ENCODE results near the gene NFIB.

The NFIB gene

GRCh38 chr9:14313951-14314423 lies at the start of gene NFIB:
Gene NFIB, minus strand, starts transcription at chr9:14314141. Its CDS starts 630 bp downstream, at chr9:14313511.
- DNase-seq (ENCODE audit: low read depth): no peak

DNA sequence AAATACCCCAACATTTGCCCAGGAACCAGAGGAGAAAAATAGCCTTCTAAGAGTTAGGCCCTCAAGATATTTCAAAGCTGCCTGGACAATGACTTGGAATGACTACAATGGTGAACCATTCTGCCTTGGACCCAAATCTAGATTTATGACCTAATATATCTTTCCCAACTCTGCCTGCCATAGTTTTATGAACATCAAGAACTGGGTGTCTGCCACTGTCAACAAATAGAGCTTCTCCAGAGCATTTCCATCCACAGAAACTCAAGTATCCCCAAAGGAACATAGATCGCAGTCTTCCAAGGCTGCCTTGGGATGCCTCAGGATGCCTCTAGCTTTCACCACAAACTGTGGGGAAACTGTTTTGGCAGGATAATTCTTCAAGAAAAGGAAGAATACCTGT lies 48.2 kb upstream of the NFIB start:
- DNase-seq (ENCODE audit: low read depth): no peak

GRCh38 chr9:14361074-14361473 lies 47.1 kb upstream of the NFIB start:
- DNase-seq (ENCODE audit: low read depth): no peak

- no peak for DNase-seq (ENCODE audit: low read depth)
Observed at GRCh38 chr9:14358523-14358922, 44.6 kb upstream of the NFIB start.

DNA sequence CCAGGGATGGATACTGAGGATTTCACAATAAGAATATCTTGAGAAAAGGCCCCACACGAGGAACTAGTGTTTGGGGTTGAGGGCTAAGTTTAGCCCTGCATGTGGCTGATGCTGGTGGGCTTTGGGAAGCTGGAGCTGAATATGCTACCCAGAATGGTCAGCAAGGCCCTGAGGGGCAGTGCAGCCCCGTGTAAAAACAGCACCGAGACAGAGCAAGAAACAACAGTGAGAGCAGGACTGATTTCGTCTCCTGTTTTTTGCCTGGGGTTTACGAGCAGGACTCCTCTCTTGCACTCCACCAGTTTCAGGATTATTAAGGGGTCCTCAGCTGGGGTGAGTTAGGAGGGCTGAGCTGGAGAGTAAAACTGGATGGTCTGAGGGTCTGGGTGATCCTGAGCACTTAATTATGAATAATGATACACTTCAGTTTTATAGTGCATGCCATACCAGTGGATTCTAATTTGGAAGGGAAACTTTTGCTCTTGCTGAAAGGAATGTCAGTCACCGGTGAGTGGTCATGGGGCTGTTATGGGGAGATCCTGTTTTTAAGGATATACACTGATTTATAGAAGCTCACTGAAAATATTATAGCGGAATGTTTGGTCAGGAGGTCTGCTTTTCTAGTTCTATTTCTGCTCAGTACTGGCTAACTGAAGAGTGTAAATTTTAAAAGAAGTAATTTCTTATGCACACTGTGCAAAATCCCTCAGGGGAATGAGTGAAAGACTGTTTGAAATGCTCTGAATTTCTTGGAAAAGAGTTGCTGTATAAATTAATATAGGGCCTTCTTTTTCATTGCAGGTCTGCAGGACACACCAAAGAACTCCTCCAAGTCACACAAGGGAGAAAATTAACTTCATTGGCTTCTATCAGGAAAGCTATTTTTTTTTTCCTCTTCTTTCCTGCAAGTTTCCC lies 42.7 kb upstream of the NFIB start:
- DNase-seq (ENCODE audit: low read depth): no peak

DNA sequence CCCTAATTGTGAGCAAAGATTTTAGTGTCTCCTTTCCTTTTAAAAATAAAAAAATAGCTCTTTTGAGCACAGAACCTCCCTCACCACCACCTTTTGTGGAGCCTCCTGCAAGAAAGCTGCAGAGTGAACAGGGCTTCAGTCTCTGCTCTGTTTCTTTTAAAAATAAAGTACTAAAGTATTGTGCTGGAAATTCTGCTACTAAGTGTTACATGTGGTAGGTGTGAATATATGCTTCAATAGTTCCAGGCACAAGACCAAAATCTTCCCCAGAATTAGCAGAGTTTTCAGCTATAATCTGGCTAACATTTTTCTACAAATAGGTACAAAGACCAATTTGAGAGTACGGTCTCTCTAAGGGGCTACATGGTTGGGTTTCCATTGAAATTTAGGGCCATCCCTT lies 40.3 kb upstream of the NFIB start:
- no peak for DNase-seq (ENCODE audit: low read depth)

GRCh38 chr9:14353222-14354056 lies 39.5 kb upstream of the NFIB start:
- peak; percentile 58 for DNase-seq (ENCODE audit: low read depth)

GRCh38 chr9:14352503-14352902 lies 38.6 kb upstream of the NFIB start:
- DNase-seq (ENCODE audit: low read depth): no peak

GRCh38 chr9:14351221-14351836 lies 37.4 kb upstream of the NFIB start:
- no peak for DNase-seq (ENCODE audit: low read depth)

GRCh38 chr9:14350754-14351153 lies 36.8 kb upstream of the NFIB start:
- no peak for DNase-seq (ENCODE audit: low read depth)

DNA sequence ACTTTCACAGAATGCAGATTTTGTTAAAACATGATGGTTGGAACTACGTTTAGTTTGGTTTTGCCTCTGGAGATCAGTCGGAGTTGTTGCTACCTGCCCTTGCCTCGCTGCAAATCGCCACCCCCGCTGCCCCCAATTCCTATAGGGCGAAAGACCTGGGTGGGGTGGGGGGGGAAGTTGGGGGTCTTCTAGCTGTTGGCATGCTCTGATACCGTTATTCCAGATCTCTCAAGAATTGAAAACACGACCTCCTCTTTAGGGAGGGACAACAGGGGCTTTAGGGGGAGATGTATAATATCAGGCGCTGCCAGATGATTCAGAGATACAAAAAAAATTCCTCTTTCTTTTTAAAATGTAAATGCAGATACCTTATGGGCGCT lies 36.4 kb upstream of the NFIB start:
- DNase-seq (ENCODE audit: low read depth): no peak

GRCh38 chr9:14349447-14350348 lies 35.8 kb upstream of the NFIB start:
- DNase-seq (ENCODE audit: low read depth): no peak

- DNase-seq (ENCODE audit: low read depth): no peak
Observed at GRCh38 chr9:14349146-14349446, 35.2 kb upstream of the NFIB start.

- DNase-seq (ENCODE audit: low read depth): no peak
Observed at GRCh38 chr9:14348373-14349145, 34.6 kb upstream of the NFIB start.

- no peak for DNase-seq (ENCODE audit: low read depth)
Observed at GRCh38 chr9:14348123-14348372, 34.1 kb upstream of the NFIB start.

GRCh38 chr9:14347406-14348122 lies 33.6 kb upstream of the NFIB start:
- DNase-seq (ENCODE audit: low read depth): no peak

GRCh38 chr9:14346811-14347405 lies 33.0 kb upstream of the NFIB start:
- no peak for DNase-seq (ENCODE audit: low read depth)

DNA sequence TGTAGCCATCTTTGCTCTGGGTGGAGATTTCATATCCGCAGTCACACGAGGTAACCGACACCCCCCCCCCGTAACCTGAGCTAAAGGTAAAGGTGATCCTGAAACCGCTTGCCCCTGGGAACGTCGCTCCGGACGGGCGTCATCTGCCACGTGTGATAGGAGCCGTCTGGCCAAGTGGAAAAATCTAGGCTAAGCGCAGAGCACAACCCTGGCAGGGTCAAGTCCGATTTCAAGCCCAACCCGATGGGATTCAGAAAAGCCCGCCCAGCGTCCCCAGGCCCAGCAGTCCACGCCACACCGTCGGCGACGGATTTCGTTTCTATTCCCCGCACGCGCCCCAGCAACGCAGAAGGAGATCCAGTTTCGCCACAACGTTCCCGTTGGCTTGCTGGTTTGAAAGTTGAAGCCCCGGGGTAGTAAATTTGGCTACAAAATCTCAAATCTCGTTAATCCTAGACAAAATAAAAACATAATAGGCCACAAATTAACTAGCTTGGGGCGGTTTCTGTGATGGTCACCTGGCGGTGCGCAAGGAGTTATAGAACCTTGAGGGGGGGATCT lies 32.4 kb upstream of the NFIB start:
- no peak for DNase-seq (ENCODE audit: low read depth)

- DNase-seq (ENCODE audit: low read depth): no peak
Observed at GRCh38 chr9:14345354-14346230, 31.7 kb upstream of the NFIB start.
